ENCODE measurements around the gene MLST8.
A peak's percentile ranks its signal among the peaks of the same experiment; 100 is the strongest.

The MLST8 gene

DNA sequence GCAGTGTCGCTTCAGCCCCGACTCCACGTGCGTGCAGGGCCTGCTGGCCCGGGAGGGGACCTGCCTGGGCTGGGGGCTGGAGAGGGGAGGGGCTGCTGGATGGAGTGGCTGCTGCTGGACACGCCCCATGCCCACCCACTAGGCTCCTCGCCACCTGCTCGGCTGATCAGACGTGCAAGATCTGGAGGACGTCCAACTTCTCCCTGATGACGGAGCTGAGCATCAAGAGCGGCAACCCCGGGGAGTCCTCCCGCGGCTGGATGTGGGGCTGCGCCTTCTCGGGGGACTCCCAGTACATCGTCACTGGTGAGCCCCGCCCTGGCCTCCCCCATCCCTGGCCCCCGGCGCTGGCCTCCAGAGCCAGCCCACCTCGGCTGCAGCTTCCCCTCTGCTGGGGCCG is 3.1 kb downstream of the MLST8 start:
- DNase-seq (ENCODE audit: low read depth, low spot score), result no peak

DNA sequence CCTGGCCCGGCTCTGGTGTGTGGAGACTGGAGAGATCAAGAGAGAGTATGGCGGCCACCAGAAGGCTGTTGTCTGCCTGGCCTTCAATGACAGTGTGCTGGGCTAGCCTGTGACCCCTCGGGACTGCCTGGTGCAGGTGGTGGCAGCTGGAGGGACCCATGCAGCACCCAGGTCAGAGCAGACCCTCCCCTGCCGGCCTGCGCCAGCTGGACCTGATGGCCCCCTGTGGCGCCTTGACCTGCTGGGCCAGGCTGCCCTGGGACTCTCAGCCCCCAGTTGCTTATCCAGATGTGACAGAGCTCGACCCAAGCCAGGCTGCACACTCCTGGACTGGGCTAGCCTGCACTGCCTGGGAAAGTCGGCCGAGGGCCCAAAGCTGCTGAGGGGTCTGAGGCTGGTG is 3.5 kb downstream of the MLST8 start:
- DNase-seq (ENCODE audit: low read depth, low spot score), result no peak

GRCh38 chr16:2209258-2210008 is 4.2 kb downstream of the MLST8 start:
- no peak for DNase-seq (ENCODE audit: low read depth, low spot score)

GRCh38 chr16:2210009-2210332 is 4.7 kb downstream of the MLST8 start:
- DNase-seq (ENCODE audit: low read depth, low spot score), result no peak

GRCh38 chr16:2210386-2211365 is 5.4 kb downstream of the MLST8 start, which contains the start of gene BRICD5:
BRICD5 (minus strand) TSS chr16:2210863; CDS start chr16:2210833, 30 bp downstream.
- DNase-seq (ENCODE audit: low read depth, low spot score), result no peak

GRCh38 chr16:2211923-2212347 is 6.7 kb downstream of the MLST8 start:
- DNase-seq (ENCODE audit: low read depth, low spot score), result no peak

GRCh38 chr16:2212362-2213324 is 7.4 kb downstream of the MLST8 start:
- DNase-seq (ENCODE audit: low read depth, low spot score), result no peak

DNA sequence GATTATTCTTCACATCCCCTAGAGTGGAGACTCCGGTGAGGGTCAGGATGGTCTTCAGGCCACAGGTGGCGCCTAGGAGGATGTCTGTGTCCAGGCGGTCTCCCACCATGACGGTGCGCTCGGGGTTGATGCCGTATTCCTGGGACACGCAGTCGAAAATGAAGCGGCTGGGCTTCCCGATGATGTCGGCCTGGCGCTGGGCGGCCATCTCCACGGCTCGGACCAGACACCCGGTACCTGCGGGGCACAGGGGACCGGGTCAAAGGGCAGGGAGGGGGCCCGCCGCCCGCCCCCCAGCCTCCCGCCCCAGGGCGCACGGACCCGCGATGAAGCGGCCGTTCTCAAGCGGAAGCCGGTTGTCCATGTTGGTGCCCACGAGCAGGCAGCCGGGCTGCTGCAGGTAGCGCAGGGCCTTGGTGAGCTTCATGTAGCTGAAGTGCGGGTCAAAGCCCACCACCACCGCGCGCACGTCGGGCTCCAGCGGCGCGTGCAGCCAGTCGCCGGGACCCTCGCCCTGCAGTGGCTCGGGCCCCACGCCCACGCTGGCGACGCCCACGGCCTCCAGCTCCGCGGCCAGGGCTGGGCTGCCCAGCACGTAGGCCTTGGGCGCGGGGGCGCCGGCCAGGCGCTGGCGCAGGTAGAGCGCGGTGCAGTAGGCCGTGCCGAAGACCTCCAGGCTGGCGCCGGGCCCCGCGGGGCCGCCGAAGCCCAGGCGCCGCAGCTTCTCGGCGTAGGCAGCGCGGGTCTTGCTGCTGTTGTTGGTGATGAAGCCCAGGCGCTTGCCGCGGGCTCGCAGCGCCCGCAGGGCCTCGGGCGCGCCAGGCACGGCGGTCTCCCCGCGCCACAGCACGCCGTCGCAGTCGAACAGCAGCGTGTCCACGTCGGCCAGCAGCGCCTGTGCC is 8.8 kb downstream of the MLST8 start:
- no peak for DNase-seq (ENCODE audit: low read depth, low spot score)

DNA sequence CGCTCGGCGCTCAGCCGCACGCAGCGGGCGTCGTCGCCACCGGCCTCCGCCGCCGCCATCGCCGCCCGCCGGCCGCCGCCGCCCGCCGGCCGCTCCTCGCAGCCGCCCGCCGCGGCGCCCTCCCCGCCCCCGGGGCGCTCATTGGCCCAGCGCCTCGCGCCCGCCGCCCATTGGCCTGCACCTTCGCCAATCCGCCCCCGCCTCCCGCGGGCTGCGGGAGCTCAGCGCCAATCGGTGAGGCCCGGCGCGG is 9.4 kb downstream of the MLST8 start, which contains the start of gene PGP:
PGP (minus strand) TSS at position 122 of the 250 bp plus-strand sequence; CDS start at position 59, 63 bp downstream.
- no peak for DNase-seq (ENCODE audit: low read depth, low spot score)

DNA sequence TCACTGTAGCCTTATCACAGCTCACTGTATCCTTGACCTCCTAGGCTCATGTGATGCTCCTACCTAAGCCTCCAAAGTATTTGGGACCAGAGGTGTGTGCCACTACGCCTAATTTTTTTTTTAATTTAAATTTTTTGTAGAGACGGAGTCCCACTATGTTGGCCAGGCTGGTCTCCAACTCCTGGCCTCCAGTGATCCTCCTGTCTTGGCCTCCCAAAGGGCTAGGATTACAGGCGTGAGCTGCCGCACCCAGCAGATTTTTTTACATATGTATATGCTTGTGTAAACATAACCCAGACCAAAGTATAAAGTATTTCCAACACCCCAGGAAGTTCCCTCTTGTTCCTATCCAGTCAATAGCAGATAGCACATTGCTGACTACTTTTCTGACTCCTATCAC is 11.1 kb downstream of the MLST8 start:
- DNase-seq (ENCODE audit: low read depth, low spot score), result no peak

DNA sequence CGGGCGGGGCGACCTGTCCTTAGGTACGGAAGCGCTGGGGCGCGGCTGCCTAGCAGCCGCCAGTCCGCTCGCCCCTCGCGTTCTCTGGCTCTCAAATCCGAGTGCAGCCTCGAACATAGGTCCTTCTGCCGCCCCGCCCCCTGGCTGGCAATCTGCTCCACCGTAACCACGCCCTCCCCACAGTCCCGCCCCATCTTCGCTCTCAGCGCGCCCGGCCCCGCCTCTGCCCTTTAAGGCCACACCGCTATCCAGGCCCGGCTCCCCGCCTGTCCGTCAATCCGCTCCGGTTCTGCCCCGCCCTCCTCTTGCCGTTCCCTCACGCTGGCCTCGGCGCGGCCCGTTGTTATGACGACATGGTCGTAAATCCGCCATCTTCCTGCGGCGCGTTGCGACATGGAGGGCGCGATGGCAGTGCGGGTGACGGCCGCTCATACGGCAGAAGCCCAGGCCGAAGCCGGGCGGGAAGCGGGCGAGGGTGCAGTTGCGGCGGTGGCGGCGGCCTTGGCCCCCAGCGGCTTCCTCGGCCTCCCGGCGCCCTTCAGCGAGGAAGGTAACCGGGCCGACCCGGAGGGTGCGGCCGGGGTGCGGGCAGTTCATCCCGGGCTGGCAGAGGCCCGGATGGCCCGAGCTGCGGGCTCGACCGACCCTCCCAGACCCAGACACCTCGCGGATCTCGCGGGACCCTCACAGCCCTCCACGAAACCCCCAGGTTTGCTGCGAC is 18.1 kb downstream of the MLST8 start, which contains the start of gene E4F1:
E4F1 (plus strand) TSS at position 371 of the 721 bp plus-strand sequence; CDS start at position 394, 23 bp downstream.
- peak; percentile 98 for DNase-seq (ENCODE audit: low read depth, low spot score)

- no peak for DNase-seq (ENCODE audit: low read depth, low spot score)
These were observed 18.8 kb downstream of the MLST8 start for GRCh38 chr16:2223942-2224486.

- no peak for DNase-seq (ENCODE audit: low read depth, low spot score)
These were observed 21.1 kb downstream of the MLST8 start for GRCh38 chr16:2226245-2226793.

DNA sequence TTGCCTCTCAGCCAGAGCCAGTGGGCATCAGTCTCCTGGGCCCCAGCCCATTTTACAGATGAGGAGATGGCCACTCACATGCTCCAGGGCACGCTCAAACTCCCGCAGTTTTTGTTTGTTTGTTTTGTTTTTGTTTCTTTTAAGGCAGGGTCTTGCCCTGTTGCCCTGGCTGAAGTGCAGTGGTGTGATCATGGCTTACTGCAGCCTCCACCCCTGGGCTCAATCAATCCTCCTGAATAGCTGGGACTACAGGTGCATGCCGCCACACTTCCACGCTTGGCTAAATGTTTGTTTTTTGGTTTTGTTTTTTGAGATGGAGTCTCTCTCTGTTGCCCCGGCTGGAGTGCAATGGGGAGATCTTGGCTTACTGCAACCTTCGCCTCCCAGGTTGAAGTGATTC is 21.7 kb downstream of the MLST8 start:
- no peak for DNase-seq (ENCODE audit: low read depth, low spot score)

GRCh38 chr16:2228161-2228824 is 23.0 kb downstream of the MLST8 start:
- DNase-seq (ENCODE audit: low read depth, low spot score), result no peak

DNA sequence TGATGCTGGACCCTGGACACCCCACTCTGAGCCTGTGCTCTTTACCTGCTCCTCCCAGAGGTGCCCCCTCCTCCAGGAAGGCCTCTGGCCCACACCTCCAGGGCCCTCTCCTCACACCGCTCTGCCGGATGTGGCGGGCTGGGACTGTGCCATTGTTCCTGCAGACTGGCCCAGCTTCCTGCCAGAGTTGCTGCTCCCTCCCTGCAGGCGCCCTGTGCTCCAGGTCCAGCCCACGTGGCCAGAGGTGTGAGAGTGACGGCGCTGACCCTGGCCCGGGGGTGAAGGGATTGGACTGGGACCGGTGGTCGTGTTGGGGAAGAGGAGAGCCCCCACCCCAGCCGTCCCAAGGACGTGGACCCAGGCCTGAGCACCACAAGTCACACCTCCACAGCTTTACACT is 23.8 kb downstream of the MLST8 start:
- DNase-seq (ENCODE audit: low read depth, low spot score), result no peak

GRCh38 chr16:2229632-2230250 is 24.5 kb downstream of the MLST8 start:
- no peak for DNase-seq (ENCODE audit: low read depth, low spot score)

DNA sequence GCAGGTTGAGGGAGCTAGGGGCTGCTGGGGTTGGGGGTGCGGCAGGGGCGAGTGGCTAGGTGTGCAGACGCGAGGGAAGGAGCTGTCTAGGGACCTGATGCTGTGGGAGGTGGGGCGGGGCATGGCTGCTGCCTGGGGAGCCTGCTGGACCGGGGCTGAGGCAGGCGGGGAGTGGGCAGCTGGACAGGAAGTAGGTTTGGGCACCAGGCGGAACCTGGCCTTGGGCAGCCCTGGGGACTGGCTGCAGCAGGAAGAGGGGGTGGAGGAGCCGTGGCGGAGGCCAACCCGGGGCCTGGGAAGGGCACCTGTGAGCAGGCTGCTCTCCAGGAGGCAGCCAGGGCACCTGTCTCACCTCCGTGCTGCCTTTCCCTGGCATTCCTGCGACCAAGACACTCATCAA is 25.1 kb downstream of the MLST8 start:
- DNase-seq (ENCODE audit: low read depth, low spot score), result no peak
